OCI-LY7 (cell line): ENCODE measurements around the gene GFPT1.

Source experiments
- EZH2phosphoT487 ChIP-seq: fragments of 200-600 bp; sonication (generic); IDR thresholded peaks from 2 replicates; pipeline ENCODE4 v1.6.1; 2018; ENCODE audit warnings: low read depth, borderline replicate concordance, mild to moderate bottlenecking, mixed run types, antibody characterized with exemption, low read length, moderate library complexity, mixed read lengths
- TF ChIP-seq, protein P1 (sequence below): fragments of 200-600 bp; sonication (generic); conservative IDR thresholded peaks from 2 replicates; pipeline ENCODE4 v1.5.1; 2014; ENCODE audit warnings: mild to moderate bottlenecking, antibody characterized with exemption, low read length, moderate library complexity, mixed read lengths

DNA sequence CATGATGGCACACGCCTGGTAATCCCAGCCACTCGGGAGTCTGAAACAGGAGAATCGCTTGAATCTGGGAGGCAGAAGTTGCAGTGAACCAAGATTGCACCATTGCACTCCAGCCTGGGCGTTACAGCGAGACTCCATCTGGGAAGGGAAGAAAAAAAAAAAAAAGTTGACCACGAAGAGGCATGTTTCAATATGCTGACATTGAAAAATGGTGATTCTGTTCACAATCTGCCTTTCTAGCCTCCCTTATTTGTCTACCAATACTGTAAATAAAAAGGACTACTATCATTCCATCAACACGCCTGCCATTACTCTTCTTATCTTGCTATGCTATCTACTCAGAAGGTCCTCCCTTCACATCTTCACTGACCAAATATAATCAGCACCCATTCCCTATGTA is 18.4 kb downstream of the GFPT1 start:
- TF ChIP-seq, protein P1, sequence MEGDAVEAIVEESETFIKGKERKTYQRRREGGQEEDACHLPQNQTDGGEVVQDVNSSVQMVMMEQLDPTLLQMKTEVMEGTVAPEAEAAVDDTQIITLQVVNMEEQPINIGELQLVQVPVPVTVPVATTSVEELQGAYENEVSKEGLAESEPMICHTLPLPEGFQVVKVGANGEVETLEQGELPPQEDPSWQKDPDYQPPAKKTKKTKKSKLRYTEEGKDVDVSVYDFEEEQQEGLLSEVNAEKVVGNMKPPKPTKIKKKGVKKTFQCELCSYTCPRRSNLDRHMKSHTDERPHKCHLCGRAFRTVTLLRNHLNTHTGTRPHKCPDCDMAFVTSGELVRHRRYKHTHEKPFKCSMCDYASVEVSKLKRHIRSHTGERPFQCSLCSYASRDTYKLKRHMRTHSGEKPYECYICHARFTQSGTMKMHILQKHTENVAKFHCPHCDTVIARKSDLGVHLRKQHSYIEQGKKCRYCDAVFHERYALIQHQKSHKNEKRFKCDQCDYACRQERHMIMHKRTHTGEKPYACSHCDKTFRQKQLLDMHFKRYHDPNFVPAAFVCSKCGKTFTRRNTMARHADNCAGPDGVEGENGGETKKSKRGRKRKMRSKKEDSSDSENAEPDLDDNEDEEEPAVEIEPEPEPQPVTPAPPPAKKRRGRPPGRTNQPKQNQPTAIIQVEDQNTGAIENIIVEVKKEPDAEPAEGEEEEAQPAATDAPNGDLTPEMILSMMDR, result no peak
- no peak for TF ChIP-seq EZH2phosphoT487
